Prostate gland (tissue), 2 donors: Measurements from ENCODE around the gene DRC1.

Experiments
- POLR2A ChIP-seq: fragments of 450-650 bp; IDR thresholded peaks from one replicate; pipeline ENCODE4 v1.6.1; 2016; ENCODE audit warnings: antibody characterized with exemption, mild to moderate bottlenecking
- TF ChIP-seq, protein P1 (sequence below), 4 experiments: fragments of 200-600 bp in 2 of 4; fragments of 450-650 bp in 2 of 4; sonication (generic) in 2 of 4; IDR thresholded peaks; 1 replicate in 3 of 4; 2 replicates in 1 of 4; pipeline ENCODE4 v1.5.1; 2016 to 2019; ENCODE audit warnings: antibody characterized with exemption in 4 of 4, mild to moderate bottlenecking in 2 of 4, moderate library complexity in 2 of 4

DNA sequence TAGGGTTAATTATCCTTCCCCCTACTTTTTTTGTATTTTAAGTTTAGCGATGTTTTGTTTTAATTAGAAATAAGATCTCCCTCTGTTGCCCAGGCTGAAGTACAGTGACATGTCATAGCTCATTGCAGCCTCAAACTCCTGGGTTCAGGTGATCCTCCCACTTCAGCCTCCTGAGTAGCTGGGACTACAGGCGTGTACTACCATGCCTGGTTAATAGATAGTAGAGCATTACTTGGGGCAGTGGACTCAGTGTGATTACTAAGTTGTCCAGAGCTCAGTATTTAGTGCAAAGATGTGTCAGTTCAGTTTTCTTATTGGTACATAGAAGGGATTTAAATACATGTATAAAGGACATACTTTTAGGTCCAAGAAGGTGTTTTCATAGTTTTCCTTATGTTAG lies 45.6 kb upstream of the DRC1 start:
- TF ChIP-seq, protein P1, sequence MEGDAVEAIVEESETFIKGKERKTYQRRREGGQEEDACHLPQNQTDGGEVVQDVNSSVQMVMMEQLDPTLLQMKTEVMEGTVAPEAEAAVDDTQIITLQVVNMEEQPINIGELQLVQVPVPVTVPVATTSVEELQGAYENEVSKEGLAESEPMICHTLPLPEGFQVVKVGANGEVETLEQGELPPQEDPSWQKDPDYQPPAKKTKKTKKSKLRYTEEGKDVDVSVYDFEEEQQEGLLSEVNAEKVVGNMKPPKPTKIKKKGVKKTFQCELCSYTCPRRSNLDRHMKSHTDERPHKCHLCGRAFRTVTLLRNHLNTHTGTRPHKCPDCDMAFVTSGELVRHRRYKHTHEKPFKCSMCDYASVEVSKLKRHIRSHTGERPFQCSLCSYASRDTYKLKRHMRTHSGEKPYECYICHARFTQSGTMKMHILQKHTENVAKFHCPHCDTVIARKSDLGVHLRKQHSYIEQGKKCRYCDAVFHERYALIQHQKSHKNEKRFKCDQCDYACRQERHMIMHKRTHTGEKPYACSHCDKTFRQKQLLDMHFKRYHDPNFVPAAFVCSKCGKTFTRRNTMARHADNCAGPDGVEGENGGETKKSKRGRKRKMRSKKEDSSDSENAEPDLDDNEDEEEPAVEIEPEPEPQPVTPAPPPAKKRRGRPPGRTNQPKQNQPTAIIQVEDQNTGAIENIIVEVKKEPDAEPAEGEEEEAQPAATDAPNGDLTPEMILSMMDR (IDR thresholded peaks at IDR 0.05) = no peak
- TF ChIP-seq POLR2A = no peak
